HFFc6 (cell line): Measurements from ENCODE around the gene LRRIQ1. TPM values are rescaled to one million over a fixed set of nuclear protein-coding genes. Genes with fewer than 3 reads are reported as not detected.

Experiments used
- DNase-seq: peaks from one replicate; pipeline ENCODE4 v3.0.0-alpha.2; 2018
- H3K27ac Mint-ChIP-seq: 2 replicates; pipeline ENCODE4 v1.8.0; 2020; ENCODE audit warnings: mild to moderate bottlenecking, mixed read lengths
- H3K27me3 Mint-ChIP-seq: 2 replicates; pipeline ENCODE4 v1.8.0; 2021; ENCODE audit warnings: mild to moderate bottlenecking, moderate library complexity, mixed read lengths; ENCODE audit not compliant: insufficient read depth
- H3K36me3 Mint-ChIP-seq: 2 replicates; pipeline ENCODE4 v1.8.0; 2021; ENCODE audit warnings: low read depth, mixed read lengths
- H3K4me1 Mint-ChIP-seq: 2 replicates; pipeline ENCODE4 v1.8.0; 2020; ENCODE audit warnings: low read depth, mixed read lengths
- H3K4me3 Mint-ChIP-seq: 2 replicates; pipeline ENCODE4 v1.8.0; 2020; ENCODE audit warnings: mild to moderate bottlenecking, moderate library complexity, mixed read lengths
- H3K9me3 Mint-ChIP-seq: 2 replicates; pipeline ENCODE4 v1.8.0; 2020; ENCODE audit warnings: mild to moderate bottlenecking, mixed read lengths
- total RNA-seq, 6 experiments: library from RNA; stranded (reverse); fragmentation: NEBNext Ultra II Directional; extraction: Animal tissue kit (Norgen Biotek cat#: 25700); gene quantifications; 2 replicates in 1 of 6; 3 replicates in 5 of 6; pipeline ENCODE4 v1.2.3, GENCODE V29; 2021
- TF ChIP-seq, protein P1 (sequence below): fragments of 200-600 bp; sonication (generic); IDR thresholded peaks from 2 replicates; pipeline ENCODE4 v1.5.0; 2021; ENCODE audit warnings: antibody characterized with exemption, mild to moderate bottlenecking

The LRRIQ1 gene
- total RNA-seq, 6 experiments from 2014 or later = 0.21 to 0.57 TPM; not detected in 4

DNA sequence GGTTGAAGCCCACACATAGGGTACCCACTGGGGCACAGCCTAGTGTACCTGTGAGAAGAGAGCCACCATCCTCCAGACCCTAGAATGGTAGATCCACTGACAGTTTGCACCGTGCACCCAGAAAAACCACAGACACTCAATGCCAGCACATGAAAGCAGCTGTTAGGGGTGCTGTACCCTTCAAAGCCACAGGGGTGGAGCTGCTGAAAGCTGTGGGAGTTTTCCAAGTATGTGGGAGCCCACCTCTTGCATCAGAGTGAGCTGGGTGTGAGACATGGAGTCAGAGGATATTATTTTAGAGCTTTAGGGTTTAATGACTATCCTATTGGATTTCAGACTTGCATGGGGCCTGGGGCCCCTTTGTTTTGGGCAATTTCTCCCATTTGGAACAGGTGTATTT lies 30.5 kb upstream of the LRRIQ1 start:
- no peaks in the 10 kb centered on the region for H3K36me3 Mint-ChIP-seq
- TF ChIP-seq, protein P1, sequence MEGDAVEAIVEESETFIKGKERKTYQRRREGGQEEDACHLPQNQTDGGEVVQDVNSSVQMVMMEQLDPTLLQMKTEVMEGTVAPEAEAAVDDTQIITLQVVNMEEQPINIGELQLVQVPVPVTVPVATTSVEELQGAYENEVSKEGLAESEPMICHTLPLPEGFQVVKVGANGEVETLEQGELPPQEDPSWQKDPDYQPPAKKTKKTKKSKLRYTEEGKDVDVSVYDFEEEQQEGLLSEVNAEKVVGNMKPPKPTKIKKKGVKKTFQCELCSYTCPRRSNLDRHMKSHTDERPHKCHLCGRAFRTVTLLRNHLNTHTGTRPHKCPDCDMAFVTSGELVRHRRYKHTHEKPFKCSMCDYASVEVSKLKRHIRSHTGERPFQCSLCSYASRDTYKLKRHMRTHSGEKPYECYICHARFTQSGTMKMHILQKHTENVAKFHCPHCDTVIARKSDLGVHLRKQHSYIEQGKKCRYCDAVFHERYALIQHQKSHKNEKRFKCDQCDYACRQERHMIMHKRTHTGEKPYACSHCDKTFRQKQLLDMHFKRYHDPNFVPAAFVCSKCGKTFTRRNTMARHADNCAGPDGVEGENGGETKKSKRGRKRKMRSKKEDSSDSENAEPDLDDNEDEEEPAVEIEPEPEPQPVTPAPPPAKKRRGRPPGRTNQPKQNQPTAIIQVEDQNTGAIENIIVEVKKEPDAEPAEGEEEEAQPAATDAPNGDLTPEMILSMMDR = no peak
- no peak overlapping the region for H3K4me3 Mint-ChIP-seq
- no peak for DNase-seq
- H3K4me1 Mint-ChIP-seq = no peaks in the 10 kb centered on the region
- peaks cover 1% of the 10 kb centered on the region for H3K27me3 Mint-ChIP-seq
- H3K9me3 Mint-ChIP-seq = peaks cover 13% of the 10 kb centered on the region
- H3K27ac Mint-ChIP-seq = no peak overlapping the region

DNA sequence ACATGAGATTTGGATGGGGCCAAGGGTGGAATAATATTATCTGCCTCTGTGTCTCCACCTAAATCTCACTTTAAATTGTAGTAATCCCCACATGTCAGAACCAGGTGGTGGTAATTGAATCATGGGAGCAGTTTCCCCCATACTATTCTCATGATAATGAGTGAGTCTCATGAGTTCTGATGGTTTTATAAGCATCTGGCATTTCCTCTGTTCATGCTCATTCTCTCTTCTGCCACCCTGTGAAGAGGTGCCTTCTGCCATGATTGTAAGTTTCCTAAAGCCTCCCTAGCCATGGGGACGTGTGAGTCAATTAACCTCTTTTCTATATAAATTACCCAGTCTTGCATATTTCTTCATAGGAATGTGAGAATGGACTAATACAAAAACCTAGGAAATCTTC lies 29.9 kb upstream of the LRRIQ1 start:
- Mint-ChIP-seq H3K27ac (no peak overlapping the region), H3K4me3 (no peak overlapping the region), H3K9me3 (peaks cover 13% of the 10 kb centered on the region), H3K27me3 (peaks cover 1% of the 10 kb centered on the region), H3K4me1 (no peaks in the 10 kb centered on the region), H3K36me3 (no peaks in the 10 kb centered on the region)
- DNase-seq = no peak
- TF ChIP-seq, protein P1 = no peak

DNA sequence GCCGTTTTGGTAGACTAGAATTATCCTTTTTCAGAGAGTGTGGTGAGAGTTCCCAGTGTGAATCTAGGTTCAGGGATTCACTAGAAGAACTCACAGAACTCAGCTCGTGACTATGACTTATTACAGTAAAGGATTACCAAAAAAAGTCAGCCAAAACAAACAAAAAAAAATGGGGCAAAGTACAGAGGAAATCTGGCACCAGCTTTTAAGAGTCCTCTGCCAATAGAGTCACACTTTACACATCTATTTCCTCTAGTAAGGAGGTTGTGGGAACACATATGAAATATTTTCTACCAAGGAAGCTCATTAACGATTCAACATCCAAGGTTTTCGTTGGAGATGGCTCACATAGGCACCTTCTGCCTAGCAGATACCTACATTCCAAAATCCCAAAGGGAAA lies 28.3 kb upstream of the LRRIQ1 start:
- Mint-ChIP-seq H3K27ac (no peak overlapping the region), H3K4me3 (no peak overlapping the region), H3K36me3 (no peaks in the 10 kb centered on the region), H3K4me1 (no peaks in the 10 kb centered on the region), H3K9me3 (peaks cover 13% of the 10 kb centered on the region), H3K27me3 (peaks cover 1% of the 10 kb centered on the region)
- TF ChIP-seq, protein P1 = no peak
- DNase-seq = no peak

DNA sequence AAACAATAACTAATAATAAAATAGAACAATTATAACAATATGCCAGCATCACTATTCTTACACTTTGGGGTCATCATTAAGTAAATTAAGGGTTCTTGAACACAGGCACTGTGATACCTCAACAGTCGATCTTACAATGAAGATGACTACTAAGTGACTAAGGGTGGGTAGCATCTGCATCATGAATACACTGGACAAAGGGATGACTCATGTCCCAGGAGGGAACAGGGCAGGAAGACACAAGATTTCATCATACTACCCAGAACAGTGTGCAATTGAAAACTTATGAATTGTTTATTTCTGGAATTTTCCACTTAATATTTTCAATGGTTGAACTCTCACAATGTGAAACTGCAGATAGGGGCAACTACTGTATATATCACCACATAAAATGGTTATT lies 19.7 kb upstream of the LRRIQ1 start:
- TF ChIP-seq, protein P1 = no peak
- Mint-ChIP-seq H3K27ac (no peak overlapping the region), H3K9me3 (no peaks in the 10 kb centered on the region), H3K4me3 (no peak overlapping the region), H3K36me3 (no peaks in the 10 kb centered on the region), H3K4me1 (peaks cover 11% of the 10 kb centered on the region), H3K27me3 (no peaks in the 10 kb centered on the region)
- DNase-seq = peak; percentile 53

DNA sequence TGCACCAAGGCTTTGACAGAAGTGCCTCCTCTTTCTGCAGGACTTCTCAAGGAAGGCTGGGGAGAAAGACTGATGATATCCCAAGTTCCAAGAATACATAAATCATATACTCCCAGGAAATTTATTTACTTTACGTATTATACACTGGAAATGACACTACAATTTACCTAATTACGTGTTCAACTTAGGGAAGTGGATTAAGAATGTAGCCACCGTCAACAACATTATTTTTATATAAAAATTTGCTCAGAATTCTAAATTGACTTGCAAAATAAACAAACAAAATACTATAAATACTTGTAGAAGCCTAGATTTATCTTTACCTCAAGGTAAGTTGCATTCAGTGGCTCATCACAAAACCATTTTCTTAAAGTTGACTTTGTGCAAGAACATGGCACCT lies 19.0 kb upstream of the LRRIQ1 start:
- H3K27me3 Mint-ChIP-seq = no peaks in the 10 kb centered on the region
- H3K27ac Mint-ChIP-seq = no peak overlapping the region
- H3K4me1 Mint-ChIP-seq = peaks cover 11% of the 10 kb centered on the region
- no peaks in the 10 kb centered on the region for H3K36me3 Mint-ChIP-seq
- no peaks in the 10 kb centered on the region for H3K9me3 Mint-ChIP-seq
- DNase-seq = no peak
- TF ChIP-seq, protein P1 = no peak
- H3K4me3 Mint-ChIP-seq = no peak overlapping the region

DNA sequence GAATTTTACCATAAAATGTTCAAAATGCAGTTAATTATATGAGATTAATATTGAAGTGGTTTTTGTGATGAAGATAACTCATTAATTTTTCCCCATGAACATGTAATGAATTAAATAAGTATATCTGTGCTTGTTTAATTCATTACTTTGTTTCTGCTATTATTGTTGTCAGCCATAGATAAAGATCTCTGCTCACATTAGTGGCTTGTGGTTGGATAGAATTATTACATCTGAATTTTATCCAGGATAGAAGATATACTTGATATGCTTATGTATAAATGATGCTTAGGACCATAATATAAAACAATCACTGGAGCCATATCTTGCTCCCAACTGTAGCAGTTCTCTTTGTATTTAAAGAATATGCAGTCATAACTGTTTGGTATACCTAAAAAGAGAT lies 18.5 kb upstream of the LRRIQ1 start:
- TF ChIP-seq, protein P1 = no peak
- Mint-ChIP-seq H3K36me3 (no peaks in the 10 kb centered on the region), H3K27me3 (no peaks in the 10 kb centered on the region), H3K4me3 (no peak overlapping the region), H3K4me1 (peaks cover 11% of the 10 kb centered on the region), H3K9me3 (no peaks in the 10 kb centered on the region), H3K27ac (no peak overlapping the region)
- no peak for DNase-seq
